ENCODE results near the gene SERINC3.
"Not testable (repeated sequence)": the region's sequence is repeated elsewhere in the genome, so short reads cannot be mapped to it uniquely, and the experiment has no call there.

The SERINC3 gene

GRCh38 chr20:44521484-44522481, at the start of gene SERINC3:
TSS of gene SERINC3 (minus strand) at chr20:44522070. CDS start at chr20:44521951, 119 bp downstream.
- DNase-seq, result peak; percentile 90

GRCh38 chr20:44571362-44571988, 49.6 kb upstream of the SERINC3 start:
- DNase-seq, result no peak

GRCh38 chr20:44570367-44570766, 48.5 kb upstream of the SERINC3 start:
- no peak for DNase-seq

- DNase-seq, result no peak
These were observed 44.9 kb upstream of the SERINC3 start for GRCh38 chr20:44566811-44567210.

GRCh38 chr20:44566018-44566417, 44.1 kb upstream of the SERINC3 start:
- no peak for DNase-seq

- no peak for DNase-seq
These were observed 40.0 kb upstream of the SERINC3 start for GRCh38 chr20:44561876-44562275.

- not testable (repeated sequence) for DNase-seq
These were observed 38.9 kb upstream of the SERINC3 start for GRCh38 chr20:44560818-44561217.

- DNase-seq, result no peak
These were observed 38.4 kb upstream of the SERINC3 start for GRCh38 chr20:44560229-44560628.

- DNase-seq, result no peak
These were observed 37.4 kb upstream of the SERINC3 start for GRCh38 chr20:44559302-44559701.

- DNase-seq, result no peak
These were observed 31.4 kb upstream of the SERINC3 start for GRCh38 chr20:44552950-44553908.

- no peak for DNase-seq
These were observed 30.7 kb upstream of the SERINC3 start for GRCh38 chr20:44552568-44552949.

GRCh38 chr20:44552050-44552449, 30.2 kb upstream of the SERINC3 start:
- DNase-seq, result no peak

GRCh38 chr20:44549123-44549522, 27.3 kb upstream of the SERINC3 start:
- DNase-seq, result no peak

- no peak for DNase-seq
These were observed 25.5 kb upstream of the SERINC3 start for GRCh38 chr20:44547419-44547818.

- no peak for DNase-seq
These were observed 22.4 kb upstream of the SERINC3 start for GRCh38 chr20:44544263-44544662.

GRCh38 chr20:44543358-44543757, 21.5 kb upstream of the SERINC3 start:
- no peak for DNase-seq

GRCh38 chr20:44542890-44543289, 21.0 kb upstream of the SERINC3 start:
- DNase-seq, result no peak

GRCh38 chr20:44541992-44542391, 20.1 kb upstream of the SERINC3 start:
- no peak for DNase-seq

GRCh38 chr20:44540834-44541233, 19.0 kb upstream of the SERINC3 start:
- no peak for DNase-seq

GRCh38 chr20:44537993-44538392, 16.1 kb upstream of the SERINC3 start:
- DNase-seq, result no peak

- no peak for DNase-seq
These were observed 14.3 kb upstream of the SERINC3 start for GRCh38 chr20:44536175-44536574.

GRCh38 chr20:44533928-44534327, 12.1 kb upstream of the SERINC3 start:
- DNase-seq, result no peak

GRCh38 chr20:44532981-44533331, 11.1 kb upstream of the SERINC3 start:
- DNase-seq, result no peak
